HepG2 (cell line): Measurements from ENCODE around the gene IFI35. TPM values are rescaled to one million over a fixed set of nuclear protein-coding genes. Genes with fewer than 3 reads are reported as not detected.
A peak's percentile ranks its signal among the peaks of the same experiment; 100 is the strongest.

Experiments used
- FOXO1 ChIP-seq: sonication (generic); formaldehyde crosslinking; IDR thresholded peaks from 2 replicates; pipeline ENCODE4 v1.4.0; 2020; ENCODE audit warnings: missing genetic modification reagents
- MAF1 ChIP-seq: sonication (generic); formaldehyde crosslinking; IDR thresholded peaks from 2 replicates; pipeline ENCODE4 v1.5.0; 2020; ENCODE audit warnings: missing genetic modification reagents, borderline replicate concordance
- MTA3 ChIP-seq: sonication (generic); formaldehyde crosslinking; IDR thresholded peaks from 2 replicates; pipeline ENCODE4 v1.4.0; 2020; ENCODE audit warnings: missing genetic modification reagents
- SATB2 ChIP-seq: sonication (generic); formaldehyde crosslinking; IDR thresholded peaks from 2 replicates; pipeline ENCODE4 v1.5.0; 2020; ENCODE audit warnings: missing genetic modification reagents
- YY1 ChIP-seq: IDR thresholded peaks from 2 replicates; pipeline ENCODE4 v1.6.1; 2011; ENCODE audit warnings: low read length, low read depth, moderate library complexity, mild to moderate bottlenecking; ENCODE audit not compliant: insufficient read depth, insufficient replicate concordance
- ZBTB1 ChIP-seq: sonication (generic); formaldehyde crosslinking; IDR thresholded peaks from 2 replicates; pipeline ENCODE4 v1.4.0; 2020; ENCODE audit warnings: missing genetic modification reagents, borderline replicate concordance
- ZBTB26 ChIP-seq: IDR thresholded peaks from 2 replicates; pipeline ENCODE4 v1.6.1; 2016; ENCODE audit warnings: missing compliant biosample characterization, missing genetic modification reagents, borderline replicate concordance
- ZBTB40 ChIP-seq, 2 experiments: fragments of 450-650 bp in 1 of 2; sonication (generic) in 1 of 2; formaldehyde crosslinking in 1 of 2; IDR thresholded peaks; 2 replicates each; pipeline versions ENCODE4 v1.6.1 to v1.8.0; 2016 to 2022; ENCODE audit warnings: antibody characterized with exemption in 1 of 2, mild to moderate bottlenecking in 1 of 2, missing genetic modification reagents in 1 of 2
- ZBTB7A ChIP-seq: sonication (generic); formaldehyde crosslinking; IDR thresholded peaks from 2 replicates; pipeline ENCODE4 v1.8.0; 2022; ENCODE audit warnings: mild to moderate bottlenecking, missing genetic modification reagents
- ZFY ChIP-seq: sonication (generic); formaldehyde crosslinking; IDR thresholded peaks from 2 replicates; pipeline ENCODE4 v1.4.0; 2020; ENCODE audit warnings: missing genetic modification reagents
- ZNF510 ChIP-seq: sonication (generic); formaldehyde crosslinking; IDR thresholded peaks from 2 replicates; pipeline ENCODE4 v1.4.0; 2020; ENCODE audit warnings: low read depth, mild to moderate bottlenecking, missing genetic modification reagents
- ZNF674 ChIP-seq: sonication (generic); formaldehyde crosslinking; IDR thresholded peaks from 2 replicates; pipeline ENCODE4 v1.5.0; 2020; ENCODE audit warnings: low read depth, mild to moderate bottlenecking, missing genetic modification reagents
- ZNF720 ChIP-seq: sonication (generic); formaldehyde crosslinking; IDR thresholded peaks from 2 replicates; pipeline ENCODE4 v1.4.0; 2020; ENCODE audit warnings: missing genetic modification reagents
- polyA plus RNA-seq, 8 experiments: library from polyadenylated mRNA; depleted of rRNA in 3 of 8; stranded (reverse) in 7 of 8; unstranded in 1 of 8; fragments of >200 nt; fragmentation: Illumina TruSeq in 4 of 8; extraction: Trizol in 4 of 8; gene quantifications; 2 replicates each; pipeline versions ENCODE4 v1.2.1 to v1.2.3, GENCODE V29; 2011 to 2016; ENCODE audit warnings: low read depth in 4 of 8, missing spikeins in 1 of 8, mixed read lengths in 1 of 8; ENCODE audit not compliant: insufficient read depth in 1 of 8
- total RNA-seq, 5 experiments: library from RNA; depleted of rRNA; stranded (reverse); fragments of >200 nt; fragmentation: Illumina TruSeq; extraction: Trizol; gene quantifications; 2 replicates each; pipeline ENCODE4 v1.2.3, GENCODE V29; 2016; ENCODE audit warnings: low read depth in 1 of 5
- TF ChIP-seq, protein P1 (sequence below): sonication (generic); formaldehyde crosslinking; IDR thresholded peaks from 2 replicates; pipeline ENCODE4 v1.4.0; 2020; ENCODE audit warnings: mild to moderate bottlenecking, missing genetic modification reagents

The IFI35 gene
- total and polyA plus RNA-seq, 2 of the 13 experiments (the other 11 are each of a cell fraction or from before 2014, with no cell fraction given) = 28.9 to 38.1 TPM

DNA sequence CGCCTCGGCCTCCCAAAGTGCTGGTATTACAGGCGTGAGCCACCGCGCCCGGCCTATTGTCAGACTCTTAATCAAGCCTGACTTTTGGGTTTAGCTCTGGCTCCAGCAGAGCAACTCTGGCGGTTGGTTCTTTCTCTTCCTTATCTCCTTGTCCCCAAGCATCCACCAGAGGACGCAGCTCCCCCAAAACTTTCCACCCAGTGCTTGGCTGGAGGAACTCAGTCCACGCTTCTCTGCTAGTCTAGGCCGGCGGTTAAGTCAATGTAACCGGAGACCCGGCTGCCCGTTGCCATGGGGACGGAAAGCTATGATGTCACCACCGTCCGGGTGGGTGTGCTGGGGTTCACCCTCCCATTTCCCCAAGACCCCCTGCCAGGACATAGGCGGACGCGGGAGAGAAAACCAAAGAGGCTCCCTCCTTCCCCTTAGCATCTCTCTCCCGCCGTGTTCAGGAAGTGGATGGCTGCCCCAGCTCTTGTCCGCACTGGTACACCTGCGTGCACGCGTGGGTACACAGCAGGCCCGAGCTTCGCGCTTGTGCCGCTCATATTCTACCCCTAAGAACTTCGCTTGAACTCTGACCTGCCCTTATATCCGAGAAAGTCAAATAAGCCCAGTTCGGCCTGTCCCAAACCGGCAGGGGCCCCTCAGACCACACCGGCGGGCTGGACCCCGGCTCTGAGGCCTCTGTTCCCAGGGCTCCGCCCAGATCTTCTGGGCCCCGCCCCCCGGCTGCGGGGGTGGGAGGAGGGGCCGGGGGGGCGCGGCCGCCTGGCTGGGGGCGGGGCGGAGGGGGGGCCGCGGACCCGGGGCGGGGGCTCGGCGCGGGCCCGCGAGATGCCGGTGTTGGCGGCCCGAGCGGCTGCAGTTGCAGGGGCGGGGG lies 18.1 kb downstream of the IFI35 start, which contains the start of gene RND2 (continued):
- TF ChIP-seq ZBTB40 (IDR thresholded peaks at IDR 0.05) (no peak), ZBTB40 (CRISPR knock-in tag; IDR thresholded peaks at IDR 0.05) (no peak), YY1 (peak; percentile 59), ZNF674 (CRISPR knock-in tag) (no peak), ZBTB26 (CRISPR knock-in tag) (peak; percentile 77; the same call in 1 of the 2 replicates), MAF1 (CRISPR knock-in tag) (no peak), ZNF510 (CRISPR knock-in tag) (no peak), FOXO1 (CRISPR knock-in tag) (peak; percentile 37; the same call in 1 of the 2 replicates), ZBTB7A (no peak), ZNF720 (CRISPR knock-in tag) (no peak), MTA3 (CRISPR knock-in tag) (no peak), ZBTB1 (CRISPR knock-in tag) (no peak), SATB2 (CRISPR knock-in tag) (no peak), ZFY (CRISPR knock-in tag) (peak; percentile 65)
- TF ChIP-seq, protein P1, sequence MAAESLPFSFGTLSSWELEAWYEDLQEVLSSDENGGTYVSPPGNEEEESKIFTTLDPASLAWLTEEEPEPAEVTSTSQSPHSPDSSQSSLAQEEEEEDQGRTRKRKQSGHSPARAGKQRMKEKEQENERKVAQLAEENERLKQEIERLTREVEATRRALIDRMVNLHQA (CRISPR knock-in tag) = no peak
